Raji (cell line): ENCODE data around the gene RNF41.

ENCODE experiments used
- POLR2A ChIP-seq: IDR thresholded peaks from 2 replicates; pipeline ENCODE4 v1.6.1; 2011; ENCODE audit warnings: low read depth, low read length, control low read depth; ENCODE audit not compliant: insufficient read depth

The RNF41 gene

GRCh38 chr12:56224102-56224701, 2.5 kb upstream of the RNF41 start, which contains the start of gene NABP2:
Gene NABP2 (plus strand): TSS chr12:56224342. CDS start chr12:56224857, 515 bp downstream.
- TF ChIP-seq POLR2A = peak; percentile 65

- TF ChIP-seq POLR2A = no peak
Observed at GRCh38 chr12:56223571-56224101, 1.9 kb upstream of the RNF41 start.

GRCh38 chr12:56222531-56222895, 791 bp upstream of the RNF41 start:
- no peak for TF ChIP-seq POLR2A

GRCh38 chr12:56221232-56221756, 428 bp downstream of the RNF41 start:
- no peak for TF ChIP-seq POLR2A

GRCh38 chr12:56220611-56221231, 1.0 kb downstream of the RNF41 start:
- TF ChIP-seq POLR2A = no peak

GRCh38 chr12:56219840-56220239, 1.9 kb downstream of the RNF41 start:
- TF ChIP-seq POLR2A = no peak

GRCh38 chr12:56216461-56216860, 5.3 kb downstream of the RNF41 start:
- TF ChIP-seq POLR2A = no peak

GRCh38 chr12:56213878-56214277, 7.8 kb downstream of the RNF41 start:
- no peak for TF ChIP-seq POLR2A

- TF ChIP-seq POLR2A = no peak
Observed at GRCh38 chr12:56212361-56212760, 9.4 kb downstream of the RNF41 start.

GRCh38 chr12:56208006-56208405, 13.7 kb downstream of the RNF41 start:
- TF ChIP-seq POLR2A = no peak

GRCh38 chr12:56206452-56207166, 15.1 kb downstream of the RNF41 start:
- no peak for TF ChIP-seq POLR2A

- TF ChIP-seq POLR2A = no peak
Observed at GRCh38 chr12:56205445-56205844, 16.3 kb downstream of the RNF41 start.

GRCh38 chr12:56204275-56204674, 17.4 kb downstream of the RNF41 start:
- no peak for TF ChIP-seq POLR2A

GRCh38 chr12:56202838-56203237, 18.9 kb downstream of the RNF41 start:
- no peak for TF ChIP-seq POLR2A

GRCh38 chr12:56202366-56202765, 19.4 kb downstream of the RNF41 start:
- TF ChIP-seq POLR2A = no peak

GRCh38 chr12:56198836-56199235, 22.9 kb downstream of the RNF41 start:
- TF ChIP-seq POLR2A = no peak
